ENCODE measurements around the gene KIAA0319L.
"Not testable (repeated sequence)": the region's sequence is repeated elsewhere in the genome, so short reads cannot be mapped to it uniquely, and the experiment has no call there.

The KIAA0319L gene

DNA sequence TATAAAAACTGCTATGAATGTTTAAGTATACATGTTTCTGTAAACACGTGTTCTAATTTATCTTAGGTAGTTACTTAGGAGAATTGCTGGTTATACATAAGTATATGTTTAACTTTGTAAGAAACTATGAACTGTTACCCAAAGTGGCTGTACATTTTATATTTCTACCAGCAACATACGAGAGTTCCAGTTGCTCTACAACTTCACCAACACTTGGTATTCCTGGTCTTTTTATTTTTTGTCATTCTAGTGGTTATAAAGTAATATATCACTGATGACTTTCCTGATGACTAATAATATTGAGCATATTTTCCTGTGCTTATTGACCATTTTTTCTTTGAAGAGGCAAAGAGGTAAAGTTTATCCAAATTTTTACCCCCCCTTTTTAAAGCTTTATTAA, 76.0 kb downstream of the KIAA0319L start:
- no peak for DNase-seq

DNA sequence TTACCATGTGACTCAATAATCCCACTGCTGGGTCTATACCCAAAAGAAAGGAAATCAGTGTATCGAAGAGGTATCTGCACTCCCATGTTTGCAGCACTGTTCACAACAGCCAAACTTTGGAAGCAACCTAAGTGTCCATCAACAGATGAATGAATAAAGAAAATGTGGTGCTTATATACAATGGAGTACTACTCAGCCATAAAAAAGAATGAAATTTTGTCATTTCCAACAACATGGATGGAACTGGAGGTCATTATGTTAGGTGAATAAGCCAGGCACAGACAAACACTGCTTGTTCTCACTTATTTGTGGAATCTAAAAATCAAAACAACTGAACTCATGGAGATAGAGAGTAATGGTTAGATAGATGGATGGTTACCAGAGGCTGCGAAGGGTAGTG, 79.3 kb downstream of the KIAA0319L start:
- no peak for DNase-seq

DNA sequence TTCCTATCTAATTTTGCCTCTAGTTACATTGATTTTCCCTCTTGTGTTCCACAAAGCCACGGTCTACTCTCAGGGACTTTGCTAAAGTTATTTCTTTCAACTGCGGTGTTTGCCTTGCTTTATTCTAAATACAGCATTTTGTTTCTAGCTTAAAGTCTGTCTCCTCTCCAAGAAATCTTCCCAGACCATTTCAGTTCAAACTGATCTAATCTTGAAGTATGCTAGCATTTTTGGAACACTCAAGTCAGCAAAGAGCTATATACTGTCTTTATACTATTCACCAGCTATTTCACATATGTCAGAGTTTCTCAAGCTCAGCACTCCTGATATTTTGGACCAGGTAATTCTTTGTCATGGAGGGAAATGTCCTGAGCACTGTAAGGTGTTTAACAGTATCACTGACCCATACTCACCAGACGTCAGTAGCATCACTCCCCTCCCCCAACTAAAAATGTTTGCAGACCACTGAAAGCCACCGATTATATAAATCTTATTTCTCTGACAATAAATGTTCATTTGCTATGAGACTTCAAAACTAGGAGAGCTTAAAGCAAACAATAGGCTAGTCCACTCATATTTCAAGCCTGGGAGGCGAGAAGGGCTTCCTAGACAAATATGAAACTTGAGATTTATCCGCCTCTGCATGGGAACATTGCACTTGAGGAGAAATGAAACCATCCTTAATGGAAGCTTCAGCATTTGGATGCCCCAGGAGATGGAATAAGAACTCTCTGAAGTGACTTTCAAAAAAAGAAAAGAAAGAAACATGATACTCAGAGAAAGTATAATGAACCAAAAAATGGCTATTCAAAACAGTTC, 81.1 kb downstream of the KIAA0319L start:
- no peak for DNase-seq

DNA sequence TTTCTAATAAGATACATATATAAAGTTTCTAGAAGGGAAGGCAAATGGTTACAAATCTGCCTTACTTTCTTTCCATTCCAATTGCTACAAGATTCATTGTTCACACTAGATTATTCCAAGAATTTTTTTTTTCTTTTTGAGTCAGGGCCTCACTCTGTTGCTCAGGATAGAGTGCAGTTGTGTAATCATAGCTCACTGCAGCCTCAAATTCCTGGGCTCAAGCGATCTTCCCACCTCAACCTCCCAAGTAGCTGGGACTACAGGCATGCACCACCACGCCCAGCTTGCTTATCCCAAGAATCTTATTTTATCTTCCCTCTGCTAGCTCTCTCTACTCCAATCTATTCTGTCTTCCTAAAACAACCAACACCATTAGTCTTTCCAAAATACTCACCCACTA, 81.8 kb downstream of the KIAA0319L start:
- no peak for DNase-seq

DNA sequence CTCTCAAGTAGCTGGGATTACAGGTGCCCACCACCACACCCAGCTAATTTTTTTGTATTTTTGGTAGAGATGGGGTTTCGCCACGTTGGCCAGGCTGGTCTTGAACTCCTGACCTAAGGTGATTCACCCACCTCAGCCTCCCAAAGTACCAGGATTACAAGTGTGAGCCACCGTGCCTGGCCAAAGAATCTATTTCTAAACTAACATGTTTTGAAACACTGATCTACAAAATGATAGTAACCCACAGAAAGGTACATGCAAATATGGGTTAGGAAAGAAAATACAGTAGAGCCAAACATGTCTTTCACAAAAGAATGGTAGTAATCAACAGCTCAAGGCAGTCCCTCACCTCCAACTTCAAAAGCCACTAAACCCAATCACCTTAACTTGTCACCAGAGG, 84.0 kb downstream of the KIAA0319L start:
- not testable (repeated sequence) for DNase-seq

DNA sequence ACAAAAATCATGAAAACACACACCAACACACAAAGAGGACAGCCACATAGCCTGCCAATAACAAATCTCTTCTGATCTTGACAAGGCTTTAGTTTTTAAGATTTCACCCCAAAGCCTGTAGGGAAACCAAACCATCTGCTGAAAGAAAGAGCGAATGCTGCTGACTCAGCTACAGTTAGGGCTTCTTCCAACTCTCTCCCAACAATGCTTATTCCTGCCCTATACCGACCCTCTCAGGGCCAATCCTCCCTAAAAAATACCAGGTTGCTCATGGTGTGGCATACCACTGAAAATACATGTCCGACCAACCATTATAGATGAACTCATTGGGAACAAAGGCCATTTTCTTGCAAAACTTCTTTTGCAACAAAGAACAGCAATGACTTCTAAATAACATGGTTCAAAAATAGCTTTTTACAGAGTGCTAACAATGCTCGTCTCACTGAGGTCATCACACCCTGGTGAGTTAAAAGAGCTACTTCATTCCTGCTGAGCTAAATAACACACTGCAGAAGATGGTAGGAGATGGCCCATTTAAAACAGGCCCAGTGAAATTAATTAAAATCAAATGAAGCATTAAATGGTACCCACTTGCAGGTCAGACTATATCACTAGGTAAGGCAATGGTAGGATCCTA, 86.1 kb downstream of the KIAA0319L start:
- no peak for DNase-seq

DNA sequence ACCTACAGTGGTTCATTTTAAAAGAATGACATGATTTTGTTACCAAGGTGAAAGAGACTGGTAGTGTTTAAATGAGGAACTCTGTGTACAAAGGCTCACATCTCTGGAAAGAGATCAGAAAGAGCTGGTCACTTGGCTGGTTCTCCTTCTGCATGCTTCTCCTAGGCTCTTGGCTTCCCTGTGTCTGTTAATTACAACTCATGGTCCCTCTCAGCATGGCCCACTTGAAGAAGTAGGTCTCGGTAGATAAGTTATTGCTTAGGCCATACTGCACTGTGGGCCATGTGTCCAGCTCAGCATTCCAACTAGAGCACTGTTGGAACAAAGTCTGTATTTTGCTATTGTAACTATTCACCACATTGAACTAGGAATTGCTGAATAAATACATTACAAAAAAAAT, 91.1 kb downstream of the KIAA0319L start:
- no peak for DNase-seq

DNA sequence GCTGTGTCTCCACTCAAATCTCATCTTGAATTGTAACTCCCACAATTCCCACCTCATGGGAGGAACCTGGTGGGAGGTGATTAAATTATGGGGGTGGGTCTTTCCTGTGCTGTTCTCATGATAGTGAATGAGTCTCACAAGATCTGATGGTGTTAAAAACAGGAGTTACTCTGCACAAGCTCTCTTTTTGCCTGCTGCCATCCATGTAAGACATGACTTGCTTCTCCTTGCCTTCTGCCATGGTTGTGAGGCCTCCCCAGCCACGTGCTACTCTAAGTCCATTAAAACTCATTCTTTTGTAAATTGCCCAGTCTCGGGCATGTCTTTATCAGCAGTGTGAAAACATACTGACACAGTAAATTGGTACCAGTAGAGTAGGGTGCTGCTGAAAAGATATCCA, 93.5 kb downstream of the KIAA0319L start:
- not testable (repeated sequence) for DNase-seq

DNA sequence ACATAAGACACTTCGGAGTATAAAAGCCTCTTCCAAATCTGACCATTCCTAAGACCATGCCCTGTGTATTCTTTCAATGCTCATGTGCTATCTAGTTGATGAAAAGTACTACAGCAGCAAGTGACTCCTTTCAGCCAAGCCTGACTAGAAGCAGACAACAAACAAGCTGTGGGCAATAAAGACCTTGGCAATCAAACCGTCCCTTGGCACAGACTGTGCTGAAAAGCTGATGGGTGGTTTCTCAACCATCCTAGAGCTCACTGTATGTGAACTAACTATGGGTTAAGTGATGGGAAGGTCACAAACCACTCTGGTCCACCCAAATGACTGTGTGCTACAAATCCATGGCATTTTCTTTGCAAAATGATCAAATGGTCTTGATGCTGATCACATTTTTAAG, 94.0 kb downstream of the KIAA0319L start:
- DNase-seq, result no peak

DNA sequence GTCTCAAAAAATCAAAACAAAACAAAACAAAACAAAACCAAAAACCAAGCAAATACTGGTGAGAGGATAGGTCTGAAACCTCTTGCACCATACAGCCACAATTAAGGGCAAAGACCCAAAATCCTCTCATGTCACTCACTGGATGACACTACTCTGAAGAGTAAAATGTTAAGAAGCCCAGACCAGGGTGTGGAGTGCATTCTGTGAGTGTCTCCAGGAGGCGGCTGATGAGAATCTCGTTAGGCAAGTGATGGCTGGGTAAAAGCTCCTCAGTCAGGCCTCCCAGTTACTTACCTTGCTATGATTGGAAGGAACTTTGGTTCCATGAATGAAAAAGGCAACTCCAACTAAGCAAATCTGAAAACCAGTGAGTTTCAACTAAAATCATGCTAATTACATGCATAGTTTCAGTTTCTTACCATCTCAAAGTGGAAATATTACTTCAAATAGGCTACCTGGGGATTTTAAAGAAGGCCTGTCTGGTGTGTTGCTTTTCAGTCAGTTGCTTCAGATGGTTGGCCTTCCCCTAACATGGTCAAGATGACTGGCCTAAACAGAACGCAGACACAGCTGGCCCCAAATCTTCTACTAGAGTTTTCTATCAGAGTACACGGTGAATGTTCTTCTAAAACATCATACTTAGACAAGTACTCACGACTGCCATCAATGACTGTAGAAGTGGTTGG, 95.1 kb downstream of the KIAA0319L start:
- no peak for DNase-seq

DNA sequence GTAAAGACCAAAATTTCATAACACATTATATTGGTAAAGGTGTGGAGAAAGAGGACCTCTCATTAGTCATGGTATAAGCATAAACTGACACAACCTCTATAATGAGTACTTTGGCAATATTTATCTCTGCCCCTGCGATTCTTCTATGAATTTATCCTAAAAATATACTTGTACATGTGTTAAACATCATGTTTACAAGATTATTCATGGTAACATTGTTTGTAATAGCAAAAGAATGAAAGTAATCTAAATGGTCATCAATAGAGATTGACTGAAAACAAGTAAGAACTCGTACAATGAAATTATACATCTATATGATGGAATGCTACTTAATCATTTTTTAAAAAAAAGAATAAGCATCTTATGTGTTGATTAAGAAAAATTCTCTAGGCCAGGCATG, 96.4 kb downstream of the KIAA0319L start:
- no peak for DNase-seq

DNA sequence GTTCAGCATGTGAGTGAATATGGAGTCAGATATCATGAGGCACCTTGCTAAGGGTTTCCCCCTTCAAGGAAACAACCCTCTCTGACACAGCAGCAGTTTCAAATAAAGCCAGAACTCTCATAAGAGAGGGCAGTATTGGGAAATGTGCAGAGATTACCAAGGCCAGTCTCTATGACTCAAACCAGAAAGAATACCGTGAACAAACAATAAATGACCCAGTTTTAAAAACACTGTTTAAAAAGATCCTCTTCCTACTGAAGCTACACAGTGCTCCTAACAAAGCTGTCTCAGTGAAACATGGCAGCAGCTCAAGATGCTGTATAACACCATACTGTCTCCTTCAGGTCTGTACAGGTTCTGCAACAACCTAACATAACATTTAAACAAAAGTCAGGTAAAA, 102.6 kb downstream of the KIAA0319L start:
- no peak for DNase-seq

DNA sequence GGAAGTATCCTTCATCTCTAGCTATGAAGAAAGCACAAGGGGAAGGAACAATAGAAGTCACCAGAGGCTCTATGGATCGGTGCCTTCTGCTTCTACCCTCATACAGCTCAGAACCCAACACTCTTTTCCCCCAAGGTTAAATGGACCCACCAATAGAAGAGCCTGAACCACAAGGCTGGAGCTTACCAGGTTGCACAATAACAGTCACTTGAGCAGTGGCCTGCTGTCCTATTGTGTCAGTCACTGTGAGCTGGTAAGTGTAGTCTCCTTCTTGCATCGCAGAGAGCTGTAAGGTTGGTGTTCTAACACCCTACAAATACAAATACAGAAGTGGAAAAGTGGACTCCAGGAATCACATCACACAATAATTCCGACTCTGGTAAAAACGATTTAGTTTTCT, 103.0 kb downstream of the KIAA0319L start:
- no peak for DNase-seq

DNA sequence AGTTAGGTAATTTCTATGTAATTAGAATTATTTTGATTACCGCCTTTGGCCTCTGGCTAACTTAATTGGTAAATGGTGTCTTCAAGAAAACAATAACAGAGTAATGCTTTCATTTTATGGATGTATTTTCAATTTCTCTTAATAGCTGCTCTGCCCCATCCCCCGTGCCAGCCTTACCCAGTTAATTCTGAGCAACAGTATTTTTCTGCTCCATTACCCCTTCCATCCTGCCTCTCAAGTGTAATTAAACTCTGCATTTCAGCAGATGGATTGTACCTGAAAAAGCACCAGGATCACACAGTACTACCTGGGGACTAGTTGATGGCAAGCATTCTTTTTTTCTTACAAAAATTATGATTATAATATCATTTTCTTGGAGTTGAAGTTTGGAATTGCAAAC, 104.2 kb downstream of the KIAA0319L start:
- no peak for DNase-seq

DNA sequence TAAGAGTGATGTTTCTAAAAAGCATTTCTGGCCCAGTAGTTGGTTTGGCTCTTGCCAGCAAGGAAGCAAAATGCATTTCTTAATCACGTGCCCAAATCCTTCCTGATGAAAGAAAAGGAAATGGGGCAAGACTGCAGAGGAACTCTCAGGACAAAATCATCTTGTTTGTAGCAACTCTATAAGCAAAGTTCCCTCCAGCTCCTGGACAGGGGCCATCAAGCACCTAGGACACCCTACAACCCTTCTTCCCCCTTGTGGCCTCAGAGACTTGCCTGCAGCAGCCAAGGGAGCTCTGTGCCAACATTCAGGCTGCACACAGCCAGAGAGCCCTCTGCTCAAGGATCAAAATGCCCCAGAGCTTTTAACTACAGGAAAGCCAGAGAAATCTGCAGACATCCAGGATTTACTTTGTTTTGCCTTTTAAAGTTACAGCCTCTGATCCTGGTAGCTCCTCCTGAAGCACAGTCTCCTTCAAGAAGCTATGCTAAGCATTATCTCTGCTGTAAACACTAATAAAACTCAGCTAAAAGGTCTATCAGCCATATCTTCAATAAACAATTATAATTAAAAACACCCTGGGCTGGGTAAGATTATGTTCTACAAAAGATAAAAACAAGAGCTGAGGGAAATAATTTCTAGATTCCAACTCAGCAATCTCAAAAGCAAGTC, 105.0 kb downstream of the KIAA0319L start:
- no peak for DNase-seq

DNA sequence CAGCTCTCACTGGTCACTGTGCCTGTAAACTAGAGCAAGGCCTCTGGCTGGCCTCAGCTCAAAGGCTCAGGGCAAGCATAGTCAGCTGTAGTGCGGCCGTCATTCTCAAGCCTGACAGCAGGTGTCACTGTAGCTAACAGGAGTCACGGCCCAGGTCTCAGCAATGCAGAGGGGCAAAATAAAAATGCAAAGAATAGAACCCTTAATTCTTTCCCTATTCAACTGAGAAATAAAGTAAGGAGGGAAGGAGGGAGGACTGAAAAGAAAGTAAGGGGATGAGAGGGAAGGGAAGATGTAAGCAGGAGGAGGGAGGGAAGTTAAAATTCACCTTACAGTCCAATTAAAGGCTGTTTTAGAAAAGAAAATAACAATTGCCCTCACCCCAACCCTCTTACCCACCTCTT, 106.1 kb downstream of the KIAA0319L start:
- no peak for DNase-seq

DNA sequence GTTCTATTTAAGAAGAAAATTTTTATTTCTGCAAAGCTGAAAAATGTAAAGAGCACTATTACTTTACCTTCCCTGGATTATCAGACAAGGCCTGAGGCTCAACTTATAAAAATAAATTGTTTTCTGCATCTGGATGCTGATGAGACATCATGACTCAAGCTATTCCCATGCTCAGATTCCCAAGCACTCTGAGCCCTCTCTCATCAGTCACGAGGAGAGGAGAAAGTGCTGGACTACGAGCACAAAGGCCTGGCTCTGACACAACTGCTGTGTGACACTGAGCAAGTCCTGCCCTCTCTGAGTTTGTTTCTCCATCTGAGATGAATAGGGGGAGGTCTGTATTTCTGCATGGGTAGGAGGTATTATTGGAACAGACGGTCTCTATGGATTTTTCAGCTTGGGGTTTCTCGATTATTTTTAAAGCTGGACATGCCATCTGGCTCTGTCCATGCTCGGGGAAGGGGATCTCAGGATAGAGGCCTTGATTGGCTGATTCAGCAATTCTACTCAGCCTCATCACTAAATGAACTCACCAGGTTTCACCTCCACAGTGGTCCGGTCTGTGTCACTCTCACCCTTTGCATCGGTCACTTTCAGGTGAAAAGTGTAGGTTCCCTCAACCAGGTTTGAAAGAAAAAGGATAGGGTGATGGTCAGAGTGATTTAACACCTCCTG, 107.7 kb downstream of the KIAA0319L start:
- DNase-seq, result no peak

DNA sequence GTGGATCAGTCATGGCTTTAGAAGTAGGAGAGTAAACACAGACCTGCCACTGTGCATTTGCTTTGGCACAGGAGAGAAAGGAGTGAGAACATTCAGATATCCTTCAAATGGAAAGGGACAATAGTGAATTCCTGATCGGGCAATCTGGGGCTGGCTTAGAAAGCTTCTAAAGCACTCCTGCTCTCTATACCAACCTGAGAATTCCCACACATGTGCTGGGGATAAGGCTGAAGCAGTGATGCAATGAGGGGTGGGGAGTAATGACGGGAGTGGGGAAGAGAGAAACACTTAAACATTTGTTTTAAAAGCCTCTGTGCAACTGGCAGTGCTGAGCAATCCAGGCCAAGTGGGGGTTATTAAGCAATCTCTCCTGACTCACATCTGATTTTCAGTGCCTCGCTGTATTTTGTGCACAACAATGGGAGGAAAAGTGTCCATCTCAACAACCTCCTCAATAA, 108.8 kb downstream of the KIAA0319L start:
- no peak for DNase-seq

DNA sequence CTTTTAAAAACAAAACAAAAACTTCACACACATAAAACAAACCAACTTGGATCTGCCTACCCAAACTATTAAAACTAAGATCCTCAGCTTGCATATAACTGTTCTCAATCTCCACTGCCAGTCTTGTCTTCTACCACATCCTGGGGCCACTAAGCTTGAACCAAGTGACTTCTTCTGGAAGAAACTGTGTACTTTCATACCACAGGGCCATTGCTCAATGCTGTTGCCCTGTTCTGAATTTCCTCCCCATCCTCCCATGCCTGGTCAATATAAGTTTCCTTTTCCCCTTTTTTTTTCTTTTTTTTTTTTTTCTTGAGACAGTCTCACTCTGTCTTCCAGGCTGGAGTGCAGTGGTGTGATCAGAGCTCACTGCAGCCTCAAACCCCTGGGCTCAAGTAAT, 109.9 kb downstream of the KIAA0319L start:
- no peak for DNase-seq

DNA sequence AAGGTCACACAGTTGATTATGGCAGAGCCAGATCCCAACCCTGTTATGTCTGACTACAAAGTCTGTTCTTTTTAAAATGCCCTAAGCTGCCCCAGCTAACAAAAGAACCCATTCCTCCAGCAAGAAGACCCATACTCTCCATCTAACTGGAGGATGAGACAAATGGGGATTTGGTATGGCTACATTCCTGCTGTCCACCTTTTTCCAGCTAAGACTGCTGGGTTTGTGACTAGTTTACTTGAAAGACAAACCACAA, 112.8 kb downstream of the KIAA0319L start:
- DNase-seq, result no peak

DNA sequence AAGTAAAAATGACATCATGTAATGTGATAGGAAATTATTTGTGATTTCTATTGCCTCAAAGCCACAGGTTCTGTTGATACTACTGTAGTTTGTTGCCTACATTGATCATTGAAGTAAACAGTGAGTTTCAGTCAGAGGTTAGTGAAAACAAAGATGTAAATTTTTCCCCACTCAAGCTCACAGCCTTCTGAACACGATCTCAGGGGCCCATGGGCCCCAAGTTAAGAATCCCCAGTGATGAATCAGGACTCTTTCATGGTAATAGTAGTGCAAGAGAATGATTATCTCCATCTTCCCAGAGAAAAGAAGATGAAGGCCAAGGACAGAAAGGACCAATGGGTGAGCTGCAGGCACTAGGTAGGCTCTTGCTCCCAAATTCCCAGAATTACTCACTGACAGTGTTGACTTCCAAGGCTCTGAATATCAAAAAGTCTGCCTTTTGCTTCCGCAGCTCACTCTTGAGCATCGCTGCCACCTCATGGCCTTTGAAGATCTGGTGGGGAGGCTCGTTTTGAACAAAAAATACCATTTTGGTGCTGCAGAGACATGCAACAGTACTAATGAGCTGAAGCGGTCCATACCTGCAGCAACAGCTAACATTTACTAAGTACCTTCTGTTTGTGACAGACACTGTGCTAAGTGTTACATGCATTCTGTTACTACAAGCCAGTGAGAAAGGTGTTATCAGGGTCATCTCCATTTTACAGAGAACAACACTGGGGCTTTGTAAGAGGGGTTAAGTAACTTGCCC, 113.3 kb downstream of the KIAA0319L start:
- DNase-seq, result no peak

DNA sequence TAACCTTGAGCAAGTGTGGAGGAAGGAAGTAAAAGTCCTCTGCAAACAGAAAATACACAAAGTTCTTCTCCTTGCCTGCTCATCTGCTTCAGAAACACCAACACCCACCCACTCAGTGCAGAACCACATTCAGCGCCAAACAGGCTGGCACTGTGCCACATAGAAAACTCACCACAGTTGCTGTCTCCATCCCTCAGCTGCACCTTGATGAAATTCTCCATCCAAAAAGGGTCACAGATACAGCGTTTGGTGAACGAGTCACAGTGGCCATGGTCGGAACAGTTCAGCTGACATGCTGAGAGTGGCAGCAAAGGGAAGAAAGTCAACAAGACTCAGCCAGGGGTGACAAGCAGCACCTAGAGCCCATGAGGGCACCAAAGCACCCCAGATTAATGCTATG, 114.5 kb downstream of the KIAA0319L start:
- no peak for DNase-seq

All from NCI-H2081 treated with DMSO at 0.1 percent for 48 hours (cell line).